HG02759 (cell line): Measurements from ENCODE around the gene SLC11A1.

ENCODE experiments used
- ATAC-seq: cut with Tn5 transposase; IDR thresholded peaks from one replicate; pipeline ENCODE4 v1.9.1; 2021; ENCODE audit warnings: mild to moderate bottlenecking, moderate library complexity; ENCODE audit not compliant: unreplicated experiment

SLC11A1 gene

GRCh38 chr2:218381916-218382366, at the start of gene SLC11A1:
TSS of gene SLC11A1 (plus strand) at chr2:218382273. CDS start at chr2:218382369, 96 bp downstream.
- ATAC-seq, result no peak

- ATAC-seq, result no peak
These were observed 49.8 kb upstream of the SLC11A1 start for GRCh38 chr2:218332288-218332687.

DNA sequence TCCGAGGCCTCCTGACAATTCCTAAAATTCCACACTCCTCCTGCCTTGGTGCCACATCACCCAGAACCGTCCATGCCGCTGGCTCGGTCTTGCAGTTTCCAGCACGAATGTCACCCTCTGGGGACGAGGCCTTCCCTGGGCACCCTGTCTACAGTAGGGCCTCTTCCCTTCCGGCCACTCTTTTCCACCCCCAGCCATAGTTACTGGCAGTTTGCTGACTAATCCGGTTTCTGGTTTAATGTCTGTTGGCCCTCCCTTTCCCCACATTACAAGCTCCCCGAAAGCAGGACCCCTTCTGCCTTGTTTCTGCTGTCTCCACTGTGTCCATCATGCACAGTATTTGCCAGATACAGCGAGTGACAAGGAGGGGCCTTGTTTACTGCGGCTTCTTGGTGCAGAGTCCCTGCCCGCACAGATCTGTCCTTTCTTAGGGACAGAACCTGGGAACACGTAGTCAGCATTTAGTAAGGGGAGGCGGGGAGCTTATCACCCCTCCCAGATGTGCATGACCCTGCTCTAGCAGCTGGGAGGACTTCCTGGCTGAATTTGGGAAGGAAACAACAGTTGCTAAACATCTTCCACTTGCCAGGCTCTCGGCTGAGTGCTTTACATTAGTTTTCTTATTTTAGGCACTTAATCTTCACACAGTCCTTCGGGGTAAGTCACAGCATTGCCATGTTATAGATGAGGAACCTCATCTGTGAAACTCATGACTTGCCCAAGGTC, 49.0 kb upstream of the SLC11A1 start:
- no peak for ATAC-seq

GRCh38 chr2:218334531-218334930, 47.5 kb upstream of the SLC11A1 start:
- ATAC-seq, result no peak

GRCh38 chr2:218340656-218341055, 41.4 kb upstream of the SLC11A1 start:
- no peak for ATAC-seq

- no peak for ATAC-seq
These were observed 40.7 kb upstream of the SLC11A1 start for GRCh38 chr2:218341381-218341780.

GRCh38 chr2:218342837-218343236, 39.2 kb upstream of the SLC11A1 start:
- ATAC-seq, result no peak

- ATAC-seq, result no peak
These were observed 38.5 kb upstream of the SLC11A1 start for GRCh38 chr2:218343591-218343990.

- no peak for ATAC-seq
These were observed 37.9 kb upstream of the SLC11A1 start for GRCh38 chr2:218344090-218344754.

DNA sequence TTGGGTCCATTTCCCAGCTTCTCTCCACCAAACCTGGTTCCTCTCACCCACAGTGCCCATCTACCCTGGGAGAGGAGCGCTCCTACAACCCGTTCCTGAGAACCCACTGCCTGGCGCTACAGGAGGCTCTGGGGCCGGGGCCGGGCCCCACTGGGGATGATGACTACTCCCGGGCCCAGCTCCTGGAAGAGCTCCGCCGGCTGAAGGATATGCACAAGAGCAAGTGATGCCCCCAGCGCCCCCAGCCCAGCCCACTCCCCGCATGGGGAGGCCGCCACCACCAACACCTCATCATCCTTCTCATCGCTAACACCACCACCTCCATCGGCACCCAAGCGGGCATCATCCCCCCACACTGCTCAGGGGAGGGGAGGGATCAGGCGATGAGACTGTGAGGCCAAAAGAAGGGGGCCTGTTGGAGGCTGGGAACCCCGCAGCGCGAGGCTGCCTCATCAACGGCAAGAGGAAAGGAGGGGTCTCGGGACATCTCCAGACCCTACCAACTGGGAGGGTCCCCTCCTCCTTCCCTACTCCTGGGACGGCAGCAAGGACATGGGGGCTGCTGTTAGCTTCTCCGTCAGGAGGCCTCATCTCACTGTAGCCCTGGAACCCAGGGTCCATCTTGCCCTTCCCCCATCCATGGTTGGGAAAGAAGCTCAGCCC, 37.2 kb upstream of the SLC11A1 start:
- ATAC-seq, result no peak

DNA sequence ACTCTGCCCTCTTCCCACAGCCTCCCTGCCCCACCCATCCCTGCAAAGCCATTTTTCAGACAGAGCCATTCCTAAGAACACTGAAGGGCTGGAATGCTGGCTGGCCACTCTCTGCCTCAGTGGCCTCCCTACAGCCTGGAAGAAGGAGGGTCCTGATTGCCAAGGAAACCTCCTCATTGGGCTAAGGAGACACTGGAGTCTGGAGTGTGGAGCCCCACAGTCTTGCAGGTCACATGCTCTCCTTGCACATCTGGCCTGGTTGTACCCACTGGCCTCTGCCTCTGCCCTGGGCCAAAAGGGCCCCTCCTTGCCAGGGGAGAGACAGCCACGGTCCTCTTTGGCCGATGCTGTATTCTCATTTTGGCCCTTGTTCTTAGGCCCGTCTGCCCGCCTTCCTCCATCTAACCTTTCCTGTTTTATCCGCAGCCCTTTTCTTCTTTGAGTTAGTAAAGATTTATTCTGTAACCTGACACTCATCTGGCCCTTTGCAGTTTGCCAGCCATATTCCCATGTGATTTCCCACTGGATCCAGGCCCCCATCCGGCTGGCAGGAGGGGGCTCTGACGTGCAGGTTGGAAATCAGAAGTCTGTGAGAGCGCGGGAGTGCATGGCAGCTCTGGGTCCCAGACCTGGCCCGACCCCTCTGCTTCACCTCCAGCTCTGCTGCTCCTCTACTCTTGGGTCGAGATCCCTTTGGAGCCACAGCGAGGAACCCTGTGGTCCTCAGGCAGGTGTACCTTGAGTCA, 36.4 kb upstream of the SLC11A1 start:
- ATAC-seq, result no peak

DNA sequence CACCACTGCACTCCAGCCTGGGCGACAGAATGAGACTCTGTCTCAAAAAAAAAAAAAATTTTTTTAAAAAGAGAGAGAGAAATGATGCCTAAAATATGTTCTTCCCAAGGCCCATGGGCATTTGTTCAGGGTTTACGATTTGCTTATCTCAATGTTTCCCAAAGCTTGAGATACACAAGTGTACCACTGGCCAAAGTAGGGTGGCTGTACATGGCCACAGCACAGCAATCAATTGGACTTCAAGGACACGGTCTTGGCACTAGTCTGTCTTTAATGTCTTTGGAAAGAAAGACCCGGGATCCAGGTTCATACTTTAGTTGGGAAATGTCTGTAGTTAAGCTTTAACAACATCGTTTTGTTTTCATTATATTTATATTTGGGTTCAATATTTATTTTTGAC, 34.9 kb upstream of the SLC11A1 start:
- ATAC-seq, result no peak

DNA sequence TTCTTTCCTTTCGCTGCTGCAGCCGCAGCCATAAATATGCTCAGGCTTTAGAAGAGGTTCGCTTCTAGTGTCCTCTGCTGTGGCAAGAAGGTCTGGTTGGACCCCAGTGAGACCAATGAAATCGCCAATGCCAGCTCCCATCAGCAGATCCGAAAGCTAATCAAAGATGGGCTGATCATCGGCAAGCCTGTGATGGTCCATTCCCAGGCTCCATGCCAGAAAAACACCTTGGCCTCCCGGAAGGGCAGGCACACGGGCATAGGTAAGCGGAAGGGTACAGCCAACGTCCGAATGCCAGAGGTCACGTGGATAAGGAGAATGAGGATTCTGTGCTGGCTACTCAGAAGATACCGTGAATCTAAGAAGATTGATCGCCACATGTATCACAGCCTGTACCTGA, 28.0 kb upstream of the SLC11A1 start:
- no peak for ATAC-seq

DNA sequence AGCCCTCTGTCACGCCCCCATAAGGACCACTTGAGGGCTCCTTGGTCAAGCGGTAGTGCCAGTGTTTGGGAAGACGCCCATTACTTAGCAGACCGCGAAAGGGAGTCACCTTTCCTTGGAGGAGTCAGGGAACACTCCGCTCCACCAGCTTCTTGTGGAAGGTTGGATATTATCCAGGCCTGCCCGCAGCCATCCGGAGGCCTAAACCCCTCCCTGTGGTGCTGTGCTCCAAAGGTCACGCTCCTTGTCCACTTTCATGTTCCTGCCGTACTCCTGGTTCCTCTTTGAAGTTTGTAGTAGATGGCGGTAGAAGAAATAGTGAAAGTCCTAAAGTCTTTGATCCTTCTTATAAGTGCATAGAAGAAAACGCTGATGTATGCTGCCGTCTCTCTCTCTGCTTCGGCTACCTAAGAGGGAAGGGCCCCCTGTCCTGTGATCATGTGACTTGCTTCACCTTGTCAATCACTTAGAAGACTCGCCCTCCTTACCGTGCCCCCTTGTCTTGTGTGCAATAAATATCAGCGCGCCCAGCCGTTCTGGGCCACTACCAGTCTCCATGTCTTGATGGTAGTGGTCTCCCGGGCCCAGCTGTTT, 27.1 kb upstream of the SLC11A1 start:
- no peak for ATAC-seq

- ATAC-seq, result no peak
These were observed 24.6 kb upstream of the SLC11A1 start for GRCh38 chr2:218357236-218358177.

DNA sequence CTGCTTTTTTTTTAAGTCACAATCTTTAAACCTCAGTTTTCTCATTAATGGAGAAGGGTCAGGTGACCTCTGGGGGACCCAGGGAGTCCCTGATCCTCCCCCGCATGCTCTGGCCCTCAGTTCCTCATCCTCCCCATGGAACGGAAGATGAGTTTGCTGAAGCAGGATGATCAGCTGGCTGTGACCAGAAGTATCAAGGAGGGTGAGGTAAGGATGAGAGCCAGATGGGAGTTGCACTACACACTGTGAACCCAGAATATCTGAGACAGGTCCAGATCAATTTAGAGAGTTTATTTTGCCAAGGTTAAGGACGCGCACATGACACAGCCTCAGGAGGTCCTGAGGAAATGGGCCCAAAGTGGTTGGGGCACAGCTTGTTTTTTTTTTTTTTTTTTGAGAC, 21.6 kb upstream of the SLC11A1 start:
- no peak for ATAC-seq

DNA sequence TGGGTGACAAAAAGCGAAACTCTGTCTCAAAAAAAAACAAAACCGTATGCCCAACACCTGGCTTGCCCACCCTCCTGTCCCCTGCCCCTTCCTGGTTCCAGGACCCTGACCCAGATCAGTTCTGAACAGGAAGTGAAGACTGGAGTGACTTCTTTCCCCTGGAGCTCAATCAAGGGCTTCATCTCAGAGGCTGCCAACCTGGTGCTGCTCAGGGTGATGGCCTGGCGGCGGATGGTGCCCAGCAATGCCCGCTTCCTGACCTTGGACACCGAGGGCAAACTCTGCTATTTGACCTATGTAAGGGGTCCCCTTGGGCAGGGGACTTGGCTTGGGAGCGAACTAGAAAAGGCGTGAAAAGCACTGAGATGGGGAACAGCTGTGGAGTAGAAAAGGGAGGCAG, 19.5 kb upstream of the SLC11A1 start:
- no peak for ATAC-seq

DNA sequence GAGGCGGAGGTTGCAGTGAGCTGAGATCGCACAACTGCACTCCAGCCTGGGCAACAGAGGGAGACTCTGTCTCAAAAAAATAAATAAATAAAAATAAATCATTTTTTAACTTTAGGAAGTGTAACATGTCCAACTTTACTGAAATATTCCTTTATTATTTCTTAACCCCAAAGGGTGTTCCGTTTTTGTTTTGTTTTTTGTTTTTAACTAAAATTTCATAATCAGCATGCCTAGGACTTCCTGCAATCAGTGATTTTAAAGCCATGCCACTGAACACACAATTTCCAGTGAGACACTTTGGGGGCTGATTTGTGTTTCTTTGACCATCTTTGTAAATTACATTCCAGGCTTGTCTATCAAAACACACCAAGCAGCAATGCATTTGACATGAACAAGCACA, 18.3 kb upstream of the SLC11A1 start:
- ATAC-seq, result no peak

DNA sequence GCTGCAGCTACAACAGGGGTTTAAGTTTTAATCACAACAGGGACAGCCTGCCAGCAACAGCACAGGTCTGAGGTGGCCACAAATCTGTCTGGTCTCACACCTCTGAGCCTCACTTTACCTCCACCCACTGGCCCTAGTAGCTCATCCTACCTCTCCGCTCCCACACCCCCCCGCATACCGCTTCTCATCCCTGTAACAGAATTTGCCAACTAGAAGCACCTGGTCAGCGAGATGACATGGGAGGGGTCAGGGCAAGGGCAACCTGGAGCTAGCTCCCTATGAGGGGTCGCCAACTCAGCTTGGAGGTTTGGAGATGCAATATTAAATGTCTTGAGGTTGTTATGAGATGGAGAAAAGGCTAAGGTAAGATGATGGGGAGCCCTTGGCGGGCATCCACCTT, 17.9 kb upstream of the SLC11A1 start:
- ATAC-seq, result no peak
